ENCODE measurements around the gene MAN1C1.
A peak's percentile ranks its signal among the peaks of the same experiment; 100 is the strongest.

MAN1C1 gene

GRCh38 chr1:25680701-25681100, 64.1 kb downstream of the MAN1C1 start:
- Mint-ChIP-seq H3K27me3 (ENCODE audit: low read depth) (peaks cover 17% of the 10 kb centered on the region), H3K27ac (no peak overlapping the region), H3K9me3 (no peaks in the 10 kb centered on the region), H3K36me3 (ENCODE audit: low read depth) (no peaks in the 10 kb centered on the region), H3K4me3 (no peak overlapping the region), H3K4me1 (peaks cover 34% of the 10 kb centered on the region)
- TF ChIP-seq CTCF (IDR thresholded peaks at IDR 0.05; ENCODE audit: unreplicated experiment in 3 of 3): no peak

GRCh38 chr1:25682059-25682601, 65.5 kb downstream of the MAN1C1 start:
- Mint-ChIP-seq H3K9me3 (no peaks in the 10 kb centered on the region), H3K27ac (no peak overlapping the region), H3K36me3 (ENCODE audit: low read depth) (no peaks in the 10 kb centered on the region), H3K27me3 (ENCODE audit: low read depth) (peaks cover 13% of the 10 kb centered on the region), H3K4me1 (peaks cover 32% of the 10 kb centered on the region), H3K4me3 (no peak overlapping the region)
- no peak for TF ChIP-seq CTCF (IDR thresholded peaks at IDR 0.05; ENCODE audit: unreplicated experiment in 3 of 3)

- Mint-ChIP-seq H3K4me3 (no peak overlapping the region), H3K36me3 (ENCODE audit: low read depth) (no peaks in the 10 kb centered on the region), H3K9me3 (no peaks in the 10 kb centered on the region), H3K27ac (peak overlapping the region in 1 of 3 experiments; percentile 3), H3K27me3 (ENCODE audit: low read depth) (peaks cover 13% of the 10 kb centered on the region), H3K4me1 (peaks cover 33% of the 10 kb centered on the region)
- TF ChIP-seq CTCF (IDR thresholded peaks at IDR 0.05; ENCODE audit: unreplicated experiment in 3 of 3): no peak
Observed at GRCh38 chr1:25683177-25683576, 66.6 kb downstream of the MAN1C1 start.

- Mint-ChIP-seq H3K27ac (peak overlapping the region in 1 of 3 experiments; percentile 3), H3K36me3 (ENCODE audit: low read depth) (no peaks in the 10 kb centered on the region), H3K27me3 (ENCODE audit: low read depth) (peaks cover 12% of the 10 kb centered on the region), H3K4me3 (no peak overlapping the region), H3K4me1 (peaks cover 38% of the 10 kb centered on the region), H3K9me3 (no peaks in the 10 kb centered on the region)
- no peak for TF ChIP-seq CTCF (IDR thresholded peaks at IDR 0.05; ENCODE audit: unreplicated experiment in 3 of 3)
Observed at GRCh38 chr1:25683731-25684130, 67.1 kb downstream of the MAN1C1 start.

GRCh38 chr1:25684216-25684965, 67.8 kb downstream of the MAN1C1 start:
- H3K27ac Mint-ChIP-seq: peak overlapping the region in 1 of 3 experiments; percentile 86
- TF ChIP-seq CTCF (IDR thresholded peaks at IDR 0.05; ENCODE audit: unreplicated experiment in 3 of 3): no peak
- H3K9me3 Mint-ChIP-seq: no peaks in the 10 kb centered on the region
- peaks cover 8% of the 10 kb centered on the region for H3K27me3 Mint-ChIP-seq (ENCODE audit: low read depth)
- no peaks in the 10 kb centered on the region for H3K36me3 Mint-ChIP-seq (ENCODE audit: low read depth)
- peaks cover 41% of the 10 kb centered on the region for H3K4me1 Mint-ChIP-seq
- H3K4me3 Mint-ChIP-seq: no peak overlapping the region

All from nephron (organoid).